GM12878 (cell line): ENCODE measurements around the gene EDN2.

Source experiments
- CBX3 ChIP-seq: fragments of 200-600 bp; sonication (generic); IDR thresholded peaks from 2 replicates; pipeline ENCODE4 v1.6.1; 2016; ENCODE audit warnings: low read depth, borderline replicate concordance
- CREB1 ChIP-seq: IDR thresholded peaks from 2 replicates; pipeline ENCODE4 v1.6.1; 2012; ENCODE audit warnings: low read depth, mild to moderate bottlenecking, inconsistent platforms
- CREM ChIP-seq: IDR thresholded peaks from 2 replicates; pipeline ENCODE4 v1.6.1; 2014; ENCODE audit warnings: antibody characterized with exemption, low read depth
- EP300 ChIP-seq, 2 experiments: fragments of 150-350 bp in 1 of 2; IDR thresholded peaks; 2 replicates each; pipeline ENCODE4 v1.6.1; 2011 to 2012; ENCODE audit warnings: low read depth in 2 of 2, low read length in 2 of 2, borderline replicate concordance in 1 of 2, improper control_type of control experiment in 1 of 2, inconsistent platforms in 1 of 2; ENCODE audit not compliant: control insufficient read depth in 1 of 2
- EZH2 ChIP-seq: IDR thresholded peaks from 2 replicates; pipeline ENCODE4 v1.6.1; 2012; ENCODE audit warnings: low read depth, mild to moderate bottlenecking, control low read depth, inconsistent platforms, low read length, borderline replicate concordance; ENCODE audit not compliant: control insufficient read depth
- GABPA ChIP-seq: IDR thresholded peaks from 2 replicates; pipeline ENCODE4 v1.6.1; 2014; ENCODE audit warnings: antibody characterized with exemption, low read depth, mild to moderate bottlenecking, inconsistent platforms
- NR2C2 ChIP-seq: IDR thresholded peaks from 2 replicates; pipeline ENCODE4 v1.6.1; 2011; ENCODE audit warnings: borderline replicate concordance, low read depth; ENCODE audit not compliant: control insufficient read depth, insufficient read length
- PAX5 ChIP-seq: IDR thresholded peaks from 2 replicates; pipeline ENCODE4 v1.6.1; 2011; ENCODE audit warnings: low read depth, low read length, borderline replicate concordance
- POLR2A ChIP-seq: IDR thresholded peaks from 2 replicates; pipeline ENCODE4 v1.6.1; 2011; ENCODE audit warnings: low read depth, mild to moderate bottlenecking, low read length
- SRF ChIP-seq, 2 experiments: IDR thresholded peaks; 2 replicates each; pipeline ENCODE4 v1.6.1; 2011; ENCODE audit warnings: low read depth in 2 of 2, low read length in 2 of 2, mild to moderate bottlenecking in 1 of 2, moderate library complexity in 1 of 2
- SUZ12 ChIP-seq: fragments of 200-600 bp; sonication (generic); IDR thresholded peaks from one replicate; pipeline ENCODE4 v1.6.1; 2018; ENCODE audit warnings: antibody characterized with exemption, mild to moderate bottlenecking; ENCODE audit not compliant: unreplicated experiment
- YY1 ChIP-seq: IDR thresholded peaks from 2 replicates; pipeline ENCODE4 v1.6.1; 2011; ENCODE audit warnings: low read depth, mild to moderate bottlenecking, low read length
- TF ChIP-seq, protein P1 (sequence below), 3 experiments: IDR thresholded peaks in 2 of 3; conservative IDR thresholded peaks in 1 of 3; 2 replicates each; pipeline ENCODE4 v1.5.1; 2011; ENCODE audit warnings: low read depth in 3 of 3, low read length in 3 of 3, mild to moderate bottlenecking in 3 of 3, control low read depth in 2 of 3, moderate library complexity in 2 of 3, inconsistent platforms in 1 of 3, mixed read lengths in 1 of 3; ENCODE audit not compliant: control insufficient read depth in 2 of 3, insufficient read depth in 1 of 3; ENCODE audit errors: extremely low read depth in 1 of 3
- TF ChIP-seq, protein P2 (sequence below): IDR thresholded peaks from 2 replicates; pipeline ENCODE4 v1.6.1; 2012; ENCODE audit warnings: low read depth, low read length, improper control_type of control experiment

GRCh38 chr1:41435570-41436178, 48.8 kb downstream of the EDN2 start:
- TF ChIP-seq CBX3 (no peak), SRF (IDR thresholded peaks at IDR 0.05; ENCODE audit: low read depth in 2 of 2, low read length in 2 of 2) (no peak), SUZ12 (no peak), EZH2 (no peak), GABPA (no peak), EP300 (IDR thresholded peaks at IDR 0.05; ENCODE audit: borderline replicate concordance in 1 of 2, control insufficient read depth in 1 of 2, low read depth in 2 of 2, low read length in 2 of 2) (no peak), PAX5 (no peak), POLR2A (no peak), CREM (no peak), CREB1 (no peak), YY1 (no peak), NR2C2 (no peak)
- TF ChIP-seq, protein P1, sequence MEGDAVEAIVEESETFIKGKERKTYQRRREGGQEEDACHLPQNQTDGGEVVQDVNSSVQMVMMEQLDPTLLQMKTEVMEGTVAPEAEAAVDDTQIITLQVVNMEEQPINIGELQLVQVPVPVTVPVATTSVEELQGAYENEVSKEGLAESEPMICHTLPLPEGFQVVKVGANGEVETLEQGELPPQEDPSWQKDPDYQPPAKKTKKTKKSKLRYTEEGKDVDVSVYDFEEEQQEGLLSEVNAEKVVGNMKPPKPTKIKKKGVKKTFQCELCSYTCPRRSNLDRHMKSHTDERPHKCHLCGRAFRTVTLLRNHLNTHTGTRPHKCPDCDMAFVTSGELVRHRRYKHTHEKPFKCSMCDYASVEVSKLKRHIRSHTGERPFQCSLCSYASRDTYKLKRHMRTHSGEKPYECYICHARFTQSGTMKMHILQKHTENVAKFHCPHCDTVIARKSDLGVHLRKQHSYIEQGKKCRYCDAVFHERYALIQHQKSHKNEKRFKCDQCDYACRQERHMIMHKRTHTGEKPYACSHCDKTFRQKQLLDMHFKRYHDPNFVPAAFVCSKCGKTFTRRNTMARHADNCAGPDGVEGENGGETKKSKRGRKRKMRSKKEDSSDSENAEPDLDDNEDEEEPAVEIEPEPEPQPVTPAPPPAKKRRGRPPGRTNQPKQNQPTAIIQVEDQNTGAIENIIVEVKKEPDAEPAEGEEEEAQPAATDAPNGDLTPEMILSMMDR (IDR thresholded peaks at IDR 0.05 in 2 of 3, conservative IDR thresholded peaks at IDR 0.05 in 1 of 3; ENCODE audit: control insufficient read depth in 2 of 3, extremely low read depth in 1 of 3, insufficient read depth in 1 of 3, low read depth in 3 of 3, low read length in 3 of 3): no peak
- TF ChIP-seq, protein P2, sequence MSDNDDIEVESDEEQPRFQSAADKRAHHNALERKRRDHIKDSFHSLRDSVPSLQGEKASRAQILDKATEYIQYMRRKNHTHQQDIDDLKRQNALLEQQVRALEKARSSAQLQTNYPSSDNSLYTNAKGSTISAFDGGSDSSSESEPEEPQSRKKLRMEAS: no peak
